Caco-2 (cell line): ENCODE measurements around the gene RALGPS2. TPM values are rescaled to one million over a fixed set of nuclear protein-coding genes. Genes with fewer than 3 reads are reported as not detected.

Source experiments
- BruUV-seq: library from RNA; stranded (reverse); fragments of 400-500 nt; replicated peaks from 2 replicates; lab custom pipeline; 2021; lab: Mats Ljungman, UMichigan
- CTCF ChIA-PET: fragments of 300-600 bp; sonication (Branson Sonifier 250); formaldehyde crosslinking; loops from one replicate; lab custom pipeline; 2022; ENCODE audit warnings: antibody characterized with exemption; lab: Charles Lee
- POLR2A ChIA-PET: fragments of 300-600 bp; sonication (Branson Sonifier 250); formaldehyde crosslinking; loops from one replicate; lab custom pipeline; 2022; ENCODE audit warnings: antibody characterized with exemption; lab: Charles Lee
- DNase-seq, 2 experiments: peaks; one replicate each; pipeline versions ENCODE4 v3.0.0 to v3.0.0-alpha.2; 2020 to 2022
- H3K27me3 ChIP-seq: replicated peaks from 2 replicates; pipeline ENCODE4 v1.6.0; 2011; ENCODE audit warnings: low read length; ENCODE audit not compliant: control insufficient read depth, insufficient read depth
- H3K36me3 ChIP-seq: 2 replicates; pipeline ENCODE4 v1.5.1; 2011; ENCODE audit warnings: low read length; ENCODE audit not compliant: control insufficient read depth, insufficient read depth
- H3K4me1 ChIP-seq: fragments of 250-450 bp; sonication (Bioruptor Pico); 2 replicates; pipeline ENCODE4 v1.5.1; 2020; ENCODE audit warnings: mild to moderate bottlenecking
- H3K4me3 ChIP-seq: 2 replicates; pipeline ENCODE4 v1.5.1; 2011; ENCODE audit warnings: low read depth, mild to moderate bottlenecking, control low read depth, low read length
- H3K9me3 ChIP-seq: fragments of 250-450 bp; sonication (Bioruptor Pico); 2 replicates; pipeline ENCODE4 v1.5.1; 2020; ENCODE audit warnings: mild to moderate bottlenecking, moderate library complexity
- H3K27ac Mint-ChIP-seq: one replicate; pipeline ENCODE4 v1.8.0; 2022; ENCODE audit warnings: mixed read lengths; ENCODE audit not compliant: unreplicated experiment
- H3K27me3 Mint-ChIP-seq: one replicate; pipeline ENCODE4 v1.8.0; 2022; ENCODE audit warnings: mixed read lengths; ENCODE audit not compliant: insufficient read depth, unreplicated experiment
- H3K36me3 Mint-ChIP-seq: one replicate; pipeline ENCODE4 v1.8.0; 2022; ENCODE audit warnings: mild to moderate bottlenecking, mixed read lengths; ENCODE audit not compliant: insufficient read depth, unreplicated experiment
- H3K4me1 Mint-ChIP-seq: one replicate; pipeline ENCODE4 v1.8.0; 2022; ENCODE audit warnings: low read depth, mixed read lengths; ENCODE audit not compliant: unreplicated experiment
- H3K4me3 Mint-ChIP-seq: one replicate; pipeline ENCODE4 v1.8.0; 2022; ENCODE audit warnings: mild to moderate bottlenecking, moderate library complexity, mixed read lengths; ENCODE audit not compliant: unreplicated experiment
- H3K9me3 Mint-ChIP-seq: one replicate; pipeline ENCODE4 v1.8.0; 2022; ENCODE audit warnings: mixed read lengths; ENCODE audit not compliant: unreplicated experiment
- intact Hi-C: fragments of 100-400 bp; cut with micrococcal nuclease; formaldehyde crosslinking; loops from one replicate; pipeline ENCODE4 v1.10.0; 2022; ENCODE audit not compliant: unreplicated experiment
- total RNA-seq: library from RNA; stranded (reverse); gene quantifications from 2 replicates; pipeline ENCODE4 v1.2.3, GENCODE V29; 2022
- TF ChIP-seq, protein P1 (sequence below), 2 experiments: fragments of 200-600 bp in 1 of 2; IDR thresholded peaks; 1 replicate in 1 of 2; 2 replicates in 1 of 2; pipeline versions ENCODE4 v1.5.1 to v1.8.0; 2011 to 2022; ENCODE audit warnings: antibody characterized with exemption in 1 of 2, control low read depth in 1 of 2, inconsistent platforms in 1 of 2, low read depth in 1 of 2, low read length in 1 of 2, mild to moderate bottlenecking in 1 of 2, moderate library complexity in 1 of 2; ENCODE audit not compliant: insufficient read depth in 1 of 2, severe bottlenecking in 1 of 2, unreplicated experiment in 1 of 2

Gene RALGPS2
- total RNA-seq, 1 experiment from 2014 or later = 26.1 TPM

DNA sequence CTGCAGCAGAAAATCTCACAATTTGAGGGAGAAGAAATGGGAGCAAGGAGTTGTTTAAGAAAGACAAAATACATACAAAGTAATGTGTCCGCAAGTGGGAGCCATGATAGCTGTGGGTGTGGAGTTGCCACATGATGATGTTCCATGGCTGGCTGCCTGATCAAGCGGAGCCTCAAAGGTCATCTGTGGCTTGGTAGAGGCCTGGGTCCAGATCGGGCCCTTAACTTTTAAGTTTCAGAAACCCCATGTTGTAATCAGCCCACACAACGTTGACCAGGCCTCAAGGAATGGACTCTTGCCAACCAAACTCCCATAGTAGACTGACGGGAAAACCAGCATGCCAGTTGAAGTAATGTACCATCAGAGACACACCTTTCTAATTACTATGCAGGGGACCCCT lies 210.6 kb downstream of the RALGPS2 start:
- no peaks in the 10 kb centered on the region for H3K9me3 Mint-ChIP-seq
- H3K4me1 Mint-ChIP-seq = no peaks in the 10 kb centered on the region
- CTCF ChIA-PET = no interaction called here
- no TSS peak for BruUV-seq
- peaks cover 5% of the 10 kb centered on the region for H3K36me3 Mint-ChIP-seq
- Histone ChIP-seq H3K4me3 (no peak overlapping the region), H3K4me1 (no peaks in the 10 kb centered on the region), H3K27me3 (no peaks in the 10 kb centered on the region; the same call in 1 of the 2 replicates), H3K9me3 (no peaks in the 10 kb centered on the region), H3K36me3 (no peaks in the 10 kb centered on the region)
- no peak overlapping the region for H3K4me3 Mint-ChIP-seq
- H3K27ac Mint-ChIP-seq = no peak overlapping the region
- POLR2A ChIA-PET = no interaction called here
- intact Hi-C loops = no loop called here
- TF ChIP-seq, protein P1, sequence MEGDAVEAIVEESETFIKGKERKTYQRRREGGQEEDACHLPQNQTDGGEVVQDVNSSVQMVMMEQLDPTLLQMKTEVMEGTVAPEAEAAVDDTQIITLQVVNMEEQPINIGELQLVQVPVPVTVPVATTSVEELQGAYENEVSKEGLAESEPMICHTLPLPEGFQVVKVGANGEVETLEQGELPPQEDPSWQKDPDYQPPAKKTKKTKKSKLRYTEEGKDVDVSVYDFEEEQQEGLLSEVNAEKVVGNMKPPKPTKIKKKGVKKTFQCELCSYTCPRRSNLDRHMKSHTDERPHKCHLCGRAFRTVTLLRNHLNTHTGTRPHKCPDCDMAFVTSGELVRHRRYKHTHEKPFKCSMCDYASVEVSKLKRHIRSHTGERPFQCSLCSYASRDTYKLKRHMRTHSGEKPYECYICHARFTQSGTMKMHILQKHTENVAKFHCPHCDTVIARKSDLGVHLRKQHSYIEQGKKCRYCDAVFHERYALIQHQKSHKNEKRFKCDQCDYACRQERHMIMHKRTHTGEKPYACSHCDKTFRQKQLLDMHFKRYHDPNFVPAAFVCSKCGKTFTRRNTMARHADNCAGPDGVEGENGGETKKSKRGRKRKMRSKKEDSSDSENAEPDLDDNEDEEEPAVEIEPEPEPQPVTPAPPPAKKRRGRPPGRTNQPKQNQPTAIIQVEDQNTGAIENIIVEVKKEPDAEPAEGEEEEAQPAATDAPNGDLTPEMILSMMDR (IDR thresholded peaks at IDR 0.05; ENCODE audit: insufficient read depth in 1 of 2, low read depth in 1 of 2, low read length in 1 of 2, severe bottlenecking in 1 of 2, unreplicated experiment in 1 of 2) = no peak
- no peaks in the 10 kb centered on the region for H3K27me3 Mint-ChIP-seq
- DNase-seq = no peak

GRCh38 chr1:178937695-178938094 lies 212.7 kb downstream of the RALGPS2 start:
- no peaks in the 10 kb centered on the region for H3K9me3 ChIP-seq
- no TSS peak for BruUV-seq
- H3K4me1 ChIP-seq = no peaks in the 10 kb centered on the region
- no peak overlapping the region for H3K27ac Mint-ChIP-seq
- intact Hi-C loops = no loop called here
- no peak overlapping the region for H3K4me3 ChIP-seq
- no peaks in the 10 kb centered on the region for H3K36me3 ChIP-seq
- ChIA-PET POLR2A (no interaction called here), CTCF (no interaction called here)
- H3K27me3 ChIP-seq = no peaks in the 10 kb centered on the region; the same call in 1 of the 2 replicates
- no peak for DNase-seq
- H3K4me1 Mint-ChIP-seq = no peaks in the 10 kb centered on the region
- H3K27me3 Mint-ChIP-seq = no peaks in the 10 kb centered on the region
- TF ChIP-seq, protein P1 (IDR thresholded peaks at IDR 0.05; ENCODE audit: insufficient read depth in 1 of 2, low read depth in 1 of 2, low read length in 1 of 2, severe bottlenecking in 1 of 2, unreplicated experiment in 1 of 2) = no peak
- no peak overlapping the region for H3K4me3 Mint-ChIP-seq
- no peaks in the 10 kb centered on the region for H3K9me3 Mint-ChIP-seq
- H3K36me3 Mint-ChIP-seq = peaks cover 9% of the 10 kb centered on the region

DNA sequence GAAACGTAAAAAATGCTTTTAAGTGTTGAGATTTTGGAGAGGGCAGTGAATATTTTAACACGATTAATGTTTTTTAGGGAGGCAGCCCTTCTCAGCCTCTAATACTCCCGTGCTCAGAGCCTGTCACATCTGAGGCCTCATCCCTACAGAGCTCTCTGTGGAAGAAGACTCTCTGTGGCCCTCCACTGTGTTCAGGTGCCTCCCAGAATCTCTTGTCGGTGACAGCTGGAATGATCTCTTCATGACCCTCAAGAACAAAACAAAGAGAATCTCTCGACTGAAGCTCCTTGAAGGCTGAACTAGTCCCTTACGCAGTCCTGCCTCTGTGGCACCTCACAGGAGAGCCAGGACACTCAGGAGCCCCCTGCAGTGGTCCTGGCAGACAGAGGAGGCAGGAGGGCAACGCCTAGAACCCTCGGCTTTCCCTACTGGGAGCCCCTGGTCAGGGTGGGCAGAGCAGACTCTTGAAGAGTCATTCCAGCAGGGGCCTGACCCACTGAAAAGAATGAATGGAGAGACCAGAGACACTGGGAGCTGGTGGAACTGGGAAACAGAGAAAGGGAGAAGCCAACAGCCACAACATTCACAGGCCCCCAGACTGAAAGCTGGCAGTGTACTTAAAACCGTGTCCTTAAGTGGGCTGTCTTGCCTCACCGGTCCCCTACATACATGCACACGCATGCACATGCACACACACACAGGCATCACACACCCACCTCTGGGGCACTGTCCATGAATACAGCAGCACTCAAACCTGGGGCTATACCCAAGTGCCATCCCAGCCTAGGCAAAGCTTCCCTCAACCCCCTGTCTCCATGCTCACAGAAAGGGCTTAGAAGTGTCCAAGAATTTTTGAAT lies 213.3 kb downstream of the RALGPS2 start:
- POLR2A ChIA-PET = no interaction called here
- intact Hi-C loops = no loop called here

More for the DNA sequence above, 213.3 kb downstream of the RALGPS2 start:
- Mint-ChIP-seq H3K4me3 (no peak overlapping the region), H3K4me1 (no peaks in the 10 kb centered on the region), H3K36me3 (peaks cover 9% of the 10 kb centered on the region), H3K9me3 (no peaks in the 10 kb centered on the region), H3K27ac (no peak overlapping the region), H3K27me3 (no peaks in the 10 kb centered on the region)
- DNase-seq = no peak
- no peaks in the 10 kb centered on the region; the same call in 1 of the 2 replicates for H3K27me3 ChIP-seq
- H3K4me3 ChIP-seq = no peak overlapping the region
- BruUV-seq = no TSS peak
- TF ChIP-seq, protein P1 (IDR thresholded peaks at IDR 0.05; ENCODE audit: insufficient read depth in 1 of 2, low read depth in 1 of 2, low read length in 1 of 2, severe bottlenecking in 1 of 2, unreplicated experiment in 1 of 2) = no peak
- CTCF ChIA-PET = no interaction called here
- no peaks in the 10 kb centered on the region for H3K4me1 ChIP-seq
- no peaks in the 10 kb centered on the region for H3K36me3 ChIP-seq
- H3K9me3 ChIP-seq = no peaks in the 10 kb centered on the region
